COLO829 (cell line): ENCODE results near the gene KCNAB2.

Experiments
- DNase-seq: peaks from one replicate; pipeline ENCODE4 v3.0.0; 2012; ENCODE audit warnings: low spot score

Gene KCNAB2

DNA sequence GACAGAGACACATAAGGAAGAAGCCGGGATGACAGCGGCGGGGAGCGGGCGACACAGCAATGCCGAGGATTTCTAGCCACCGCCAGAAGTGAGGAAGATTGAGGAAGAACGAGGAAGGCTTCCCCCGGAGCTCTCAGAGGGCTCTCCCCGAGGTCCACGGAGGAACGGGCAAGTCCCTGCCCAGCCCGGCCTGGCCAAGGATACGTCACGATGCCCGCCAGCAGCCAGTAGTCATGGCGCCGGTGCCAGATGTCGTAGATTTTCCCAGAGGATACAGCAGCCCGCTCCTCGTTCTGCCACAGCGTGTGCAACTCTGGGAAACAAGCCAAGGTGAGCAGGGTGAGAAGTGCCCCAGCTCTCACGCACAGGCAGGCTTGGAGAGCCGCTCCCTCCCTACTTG is 65.9 kb downstream of the KCNAB2 start:
- DNase-seq: no peak

DNA sequence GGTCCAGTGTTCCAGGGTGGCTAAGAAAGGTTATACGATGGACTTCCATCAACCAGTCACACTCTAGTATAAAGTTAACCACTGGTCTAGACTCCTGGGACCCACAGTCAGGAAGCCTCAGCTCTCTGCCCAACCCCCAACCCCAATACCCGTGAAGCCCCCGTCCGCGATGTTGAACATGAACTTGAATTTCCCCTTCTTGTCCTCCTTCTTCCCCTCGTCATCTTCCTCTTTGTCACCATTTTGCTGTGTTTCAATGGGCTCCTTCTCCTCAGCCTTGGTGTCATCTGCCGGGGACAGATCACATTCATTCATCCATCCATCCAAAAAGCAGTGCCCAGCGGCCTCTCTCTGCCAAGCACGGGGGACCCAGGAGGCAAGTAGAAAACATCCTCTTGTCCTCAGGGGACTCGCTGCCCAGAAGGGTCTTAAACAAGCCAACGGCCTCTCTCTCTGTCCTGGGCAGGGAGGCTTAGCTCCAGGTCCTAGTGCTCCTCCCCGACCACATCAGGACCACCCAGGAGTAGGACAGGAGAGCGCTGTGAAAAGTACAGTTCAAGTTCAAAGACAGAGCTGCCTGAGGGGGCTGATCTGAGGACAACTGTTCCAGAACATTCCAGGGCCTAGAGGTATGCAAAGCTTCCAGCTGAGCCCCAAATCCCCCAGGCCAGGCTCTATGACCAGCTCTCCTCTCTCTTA is 66.5 kb downstream of the KCNAB2 start:
- no peak for DNase-seq

DNA sequence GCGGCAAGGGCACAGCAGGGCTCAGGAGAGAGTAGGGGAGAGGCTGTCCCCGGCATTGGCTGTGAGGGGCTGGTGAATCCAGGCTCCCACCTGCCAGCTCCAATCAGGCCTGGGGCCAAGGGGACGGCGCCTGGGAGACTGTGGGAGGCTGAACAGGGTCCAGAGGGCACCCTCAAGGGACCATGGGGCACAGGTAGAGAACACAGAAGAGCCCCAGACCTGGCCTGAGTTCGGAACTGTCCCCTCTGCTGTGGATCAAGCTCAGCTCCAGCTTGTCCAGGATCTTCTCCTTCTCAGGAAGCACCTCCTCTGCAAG is 67.0 kb downstream of the KCNAB2 start:
- DNase-seq: no peak

DNA sequence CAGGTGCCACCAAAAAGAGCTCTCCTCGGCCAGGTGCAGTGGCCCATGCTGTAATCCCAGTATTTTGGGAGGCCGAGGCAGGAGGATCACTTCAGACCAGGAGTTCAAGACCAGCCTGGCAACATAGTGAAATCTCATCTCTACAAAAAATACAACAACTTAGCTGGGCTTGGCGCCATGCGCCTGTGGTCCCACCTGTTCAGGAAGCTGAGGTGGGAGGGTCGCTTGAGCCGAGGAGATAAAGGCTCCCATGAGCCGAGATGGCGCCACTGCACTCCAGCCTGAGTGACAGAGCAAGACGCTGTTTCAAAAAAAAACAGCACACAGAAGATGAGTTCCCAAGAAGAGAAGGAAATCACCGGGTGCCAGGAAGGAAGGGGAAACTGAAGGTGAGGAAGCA is 67.4 kb downstream of the KCNAB2 start:
- no peak for DNase-seq

DNA sequence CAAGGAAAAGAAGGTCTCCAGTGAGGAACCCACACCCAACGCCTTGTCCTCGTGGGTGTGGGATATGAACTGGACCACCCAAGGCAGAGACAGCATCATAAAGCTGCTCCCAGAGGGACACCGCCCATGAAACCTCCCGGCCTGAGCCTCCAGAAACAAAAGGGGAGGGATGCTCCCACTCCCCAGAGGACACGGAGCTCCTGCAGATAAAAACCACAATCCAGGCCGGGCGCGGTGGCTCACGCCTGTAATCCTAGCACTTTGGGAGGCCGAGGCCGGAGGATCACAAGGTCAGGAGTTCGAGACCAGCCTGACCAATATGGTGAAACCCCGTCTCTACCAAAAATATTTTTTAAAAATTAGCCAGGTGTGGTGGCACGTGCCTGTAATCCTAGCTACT is 68.1 kb downstream of the KCNAB2 start:
- DNase-seq: no peak

DNA sequence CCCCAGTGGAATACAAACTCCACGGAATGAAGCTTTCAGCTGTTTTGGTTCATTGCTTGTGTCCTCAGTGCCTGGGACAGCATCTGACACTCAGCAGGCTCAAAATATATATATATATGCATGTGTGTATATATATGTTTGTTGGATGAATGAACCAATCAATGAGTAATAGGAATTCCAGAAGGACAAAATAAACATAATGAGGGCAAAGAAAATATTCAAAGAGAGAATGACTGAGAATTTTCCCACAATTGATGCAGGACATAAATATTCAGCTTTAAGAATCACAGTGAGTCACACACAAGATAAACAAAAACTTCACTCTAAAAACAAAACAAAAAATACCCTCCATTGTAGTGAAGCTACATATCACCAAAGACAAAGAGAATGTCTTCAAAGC is 70.4 kb downstream of the KCNAB2 start:
- no peak for DNase-seq

DNA sequence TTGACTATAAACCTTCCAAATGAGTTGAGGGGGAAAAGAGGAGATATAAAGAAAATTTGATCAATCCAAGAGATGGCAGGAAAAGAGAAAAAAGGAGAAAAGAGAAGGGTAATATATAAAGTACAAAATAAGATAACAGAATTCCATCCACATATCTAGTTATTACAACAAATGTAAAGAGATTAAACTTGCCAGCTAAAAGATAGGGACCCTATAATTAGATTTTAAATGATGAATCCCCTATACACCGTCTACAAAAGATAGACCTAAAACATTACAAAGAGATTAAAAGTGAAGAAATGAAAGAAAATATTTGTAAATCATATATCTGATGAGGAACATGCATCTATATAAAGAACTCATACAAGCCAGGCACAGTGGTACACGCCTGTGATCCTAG is 71.4 kb downstream of the KCNAB2 start:
- DNase-seq: no peak

DNA sequence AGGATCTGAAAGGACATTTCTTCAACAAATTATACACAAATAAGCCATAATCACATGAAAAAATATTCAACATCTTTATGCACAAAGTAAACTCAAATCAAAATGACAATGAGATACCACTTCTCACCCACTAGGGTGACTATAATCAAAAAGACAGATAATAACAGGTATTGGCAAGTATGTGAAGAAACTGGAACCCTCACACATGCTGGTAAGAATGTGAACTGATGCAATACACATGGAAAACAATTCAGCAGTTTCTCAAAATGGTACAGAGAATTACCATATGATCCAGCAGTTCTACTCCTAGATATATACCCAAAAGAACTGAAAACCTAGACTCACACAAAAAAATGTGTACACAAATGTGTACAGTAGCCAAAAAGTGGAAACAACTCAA is 71.9 kb downstream of the KCNAB2 start:
- DNase-seq: no peak

DNA sequence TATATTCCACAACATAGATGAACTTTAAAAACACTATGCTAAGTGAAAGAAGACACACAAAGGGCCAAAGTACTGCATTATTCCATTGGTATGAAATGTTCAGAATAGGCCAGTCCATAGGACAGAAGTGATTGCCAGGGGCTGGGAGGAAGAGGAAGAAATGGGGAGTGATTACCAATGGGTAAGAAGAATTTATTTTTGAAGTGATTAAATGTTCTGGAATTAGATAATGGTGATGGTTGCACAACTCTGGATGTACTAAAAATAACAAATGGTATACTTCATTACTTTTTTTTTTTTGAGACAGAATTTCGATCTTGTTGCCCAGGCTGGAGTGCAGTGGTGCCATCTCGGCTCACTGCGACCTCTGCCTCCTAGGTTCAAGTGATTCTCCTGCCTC is 72.7 kb downstream of the KCNAB2 start:
- DNase-seq: no peak

DNA sequence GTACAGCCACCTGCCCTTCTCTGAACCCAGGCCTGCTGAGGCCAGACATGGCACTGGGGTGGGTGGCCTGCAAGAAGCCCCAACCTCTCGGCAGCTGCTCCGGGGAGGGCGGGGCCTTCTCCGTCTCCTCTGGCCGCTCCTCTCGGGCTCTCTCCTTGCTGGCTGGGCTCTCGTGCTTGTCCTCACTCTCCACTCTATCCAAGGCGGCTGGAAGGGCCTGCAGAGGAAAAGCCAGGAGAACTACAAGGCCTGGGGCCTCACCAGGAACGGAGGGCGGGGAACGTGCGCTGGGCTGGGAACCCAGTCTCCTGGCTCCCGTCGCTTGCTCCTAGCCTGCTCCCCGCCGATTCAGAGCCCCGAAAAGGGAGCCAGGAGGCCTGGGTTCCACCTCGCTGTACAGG is 75.3 kb downstream of the KCNAB2 start:
- no peak for DNase-seq

DNA sequence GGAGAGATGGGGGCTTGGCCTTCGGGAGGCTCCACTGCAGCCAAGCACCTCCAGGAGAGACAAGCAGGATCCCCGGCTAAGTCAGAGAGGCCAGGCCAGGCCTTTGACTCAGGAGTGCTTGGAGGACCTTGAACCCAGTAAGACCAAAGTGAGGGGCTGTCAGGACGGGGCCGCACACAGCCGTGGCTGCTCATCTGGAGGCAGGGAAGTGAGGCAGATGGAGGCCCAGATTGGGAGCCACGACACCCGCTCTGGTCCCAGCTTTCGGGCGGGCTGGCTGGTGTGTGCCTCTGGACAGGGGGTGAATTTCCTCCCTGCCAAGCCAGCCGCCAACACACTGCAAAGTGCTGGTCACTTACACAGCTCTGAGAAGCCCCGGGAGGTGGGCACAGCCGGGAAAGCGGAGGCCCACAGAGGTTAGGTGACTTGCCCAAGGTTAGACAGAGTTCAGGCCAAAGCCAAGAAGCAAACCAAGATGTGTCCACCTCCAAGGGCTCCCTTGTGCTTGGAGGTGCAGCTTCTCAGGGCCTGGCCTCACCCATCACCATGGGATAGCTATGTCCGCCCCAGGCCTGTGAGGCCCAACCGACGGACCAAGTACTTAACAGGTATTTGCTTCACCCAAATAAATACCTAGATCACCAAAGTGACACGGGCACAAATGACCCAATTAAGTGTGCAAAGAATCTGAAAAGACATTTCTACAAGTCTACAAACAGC is 76.1 kb downstream of the KCNAB2 start:
- no peak for DNase-seq

DNA sequence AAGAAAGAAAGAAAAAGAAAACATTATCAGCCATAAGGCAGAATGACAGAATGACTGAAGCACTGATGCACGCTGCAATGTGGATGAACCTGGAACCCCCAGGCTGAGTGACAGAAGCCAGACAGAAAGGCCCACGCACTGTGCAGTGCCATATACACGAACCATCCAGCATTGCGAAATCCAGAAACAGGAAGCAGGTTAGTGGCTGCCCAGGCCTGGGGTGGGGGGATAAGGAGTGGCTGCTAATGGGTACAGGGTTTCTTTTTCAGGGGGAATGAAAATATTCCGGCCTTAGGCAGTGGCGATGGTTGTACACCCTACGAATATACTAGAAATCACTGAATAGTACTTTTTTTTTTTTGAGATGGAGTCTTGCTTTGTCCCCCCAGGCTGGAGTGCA is 77.4 kb downstream of the KCNAB2 start:
- DNase-seq: no peak

DNA sequence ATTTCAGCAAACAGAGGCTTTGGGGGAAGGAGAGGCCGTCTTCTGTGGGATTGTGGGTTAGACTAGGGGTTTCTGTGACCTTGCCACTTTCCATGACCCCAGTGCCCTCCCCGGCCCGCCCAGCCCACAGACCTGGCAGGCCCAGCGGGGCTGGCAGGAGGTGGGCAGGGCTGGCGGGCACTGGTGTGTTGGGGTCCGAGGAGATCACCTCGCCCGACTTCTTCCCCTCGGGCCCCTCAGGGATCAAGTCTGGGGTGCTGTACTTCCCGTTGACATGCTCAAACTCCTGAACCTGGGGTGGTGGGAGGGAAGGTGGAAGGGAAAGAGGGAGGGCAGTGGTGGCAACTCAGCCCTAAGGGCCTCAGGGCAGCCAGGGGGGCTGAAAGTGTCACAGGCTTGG is 78.1 kb downstream of the KCNAB2 start:
- DNase-seq: no peak

DNA sequence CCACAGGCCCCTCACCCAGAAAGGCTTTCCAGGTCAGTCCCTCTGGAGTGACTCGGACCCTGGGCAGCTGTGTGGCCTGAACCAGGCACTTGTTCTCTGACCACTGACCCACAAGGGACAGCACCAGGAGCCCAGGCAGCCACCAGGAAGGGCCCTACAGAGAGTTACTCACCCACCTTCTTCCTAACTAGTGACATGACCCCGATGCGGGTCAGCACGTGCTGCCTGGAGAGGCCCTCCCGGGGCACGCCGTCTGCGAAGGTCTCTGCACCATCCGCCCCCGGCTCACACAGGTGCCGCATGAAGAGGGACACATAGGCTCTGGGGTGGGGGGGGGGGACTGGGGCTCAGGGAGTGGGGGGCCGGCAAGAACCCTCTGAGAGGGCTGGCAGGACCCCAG is 78.7 kb downstream of the KCNAB2 start:
- no peak for DNase-seq

DNA sequence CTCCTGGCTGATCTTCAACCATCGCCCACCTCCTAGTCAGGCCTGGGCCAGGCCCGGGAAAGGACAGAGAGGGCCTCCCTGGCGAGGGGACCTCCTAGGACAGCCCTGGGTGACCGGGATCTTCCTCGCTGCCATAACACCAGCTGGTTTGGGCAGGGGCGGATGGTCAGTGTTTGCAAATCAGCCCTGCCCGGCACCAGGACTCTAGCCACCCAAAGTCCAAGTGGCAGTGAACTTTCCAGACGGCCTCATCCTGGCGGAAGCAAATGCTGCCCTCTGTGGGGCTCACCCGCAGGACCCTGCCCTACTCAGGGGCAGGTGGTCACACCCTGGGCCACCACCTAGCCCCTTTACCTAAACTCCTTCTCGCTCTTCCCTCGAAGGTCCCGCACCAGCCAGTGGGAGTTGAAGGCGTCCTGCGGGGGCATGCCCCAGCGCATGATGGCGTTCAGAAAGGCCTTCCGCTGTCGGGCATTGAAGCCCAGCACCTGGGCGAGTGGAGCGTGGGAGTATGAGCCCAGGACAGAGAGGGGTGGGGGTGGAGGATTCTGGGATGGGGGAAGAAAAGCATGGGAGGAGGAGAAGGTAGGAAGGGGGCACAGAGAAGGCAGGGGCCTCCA is 79.2 kb downstream of the KCNAB2 start:
- no peak for DNase-seq

DNA sequence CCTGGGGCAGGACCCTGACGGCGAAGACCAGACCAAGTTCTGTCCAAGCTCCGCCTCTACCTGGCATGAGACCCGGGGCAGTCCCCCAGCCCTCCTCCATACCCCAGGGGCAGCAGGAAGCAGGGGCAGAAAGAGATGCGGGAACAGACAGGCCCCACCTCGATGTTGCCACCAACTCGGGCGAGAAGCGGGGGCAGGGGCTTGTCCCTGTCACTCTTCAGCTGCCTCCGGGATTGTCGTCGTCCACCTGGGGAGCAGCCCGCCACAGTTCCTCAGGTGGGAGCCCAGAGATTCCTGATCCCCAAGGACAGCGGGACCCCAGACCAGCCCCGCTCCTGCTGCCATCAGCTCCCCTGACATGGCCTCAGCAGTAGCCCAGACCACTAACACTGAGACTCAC is 79.7 kb downstream of the KCNAB2 start:
- no peak for DNase-seq

DNA sequence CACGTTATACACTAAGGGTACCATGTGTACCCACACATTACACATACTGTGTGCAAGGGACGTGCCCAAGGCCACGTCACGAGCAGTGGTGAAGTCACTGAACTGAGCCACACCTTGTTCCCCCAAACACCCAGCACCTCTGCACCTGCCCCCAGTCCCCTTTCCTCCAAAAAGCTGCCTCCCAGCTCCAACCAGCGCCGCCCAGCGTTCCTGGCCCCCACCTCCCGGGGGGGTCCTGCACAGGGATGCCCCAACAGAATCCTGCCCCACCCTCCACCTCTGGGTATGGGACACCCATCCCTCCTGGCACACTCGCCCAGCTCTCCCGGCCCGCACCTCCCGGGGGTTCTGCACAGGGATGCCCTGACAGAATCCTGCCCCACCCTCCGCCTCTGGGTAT is 80.3 kb downstream of the KCNAB2 start:
- DNase-seq: no peak

DNA sequence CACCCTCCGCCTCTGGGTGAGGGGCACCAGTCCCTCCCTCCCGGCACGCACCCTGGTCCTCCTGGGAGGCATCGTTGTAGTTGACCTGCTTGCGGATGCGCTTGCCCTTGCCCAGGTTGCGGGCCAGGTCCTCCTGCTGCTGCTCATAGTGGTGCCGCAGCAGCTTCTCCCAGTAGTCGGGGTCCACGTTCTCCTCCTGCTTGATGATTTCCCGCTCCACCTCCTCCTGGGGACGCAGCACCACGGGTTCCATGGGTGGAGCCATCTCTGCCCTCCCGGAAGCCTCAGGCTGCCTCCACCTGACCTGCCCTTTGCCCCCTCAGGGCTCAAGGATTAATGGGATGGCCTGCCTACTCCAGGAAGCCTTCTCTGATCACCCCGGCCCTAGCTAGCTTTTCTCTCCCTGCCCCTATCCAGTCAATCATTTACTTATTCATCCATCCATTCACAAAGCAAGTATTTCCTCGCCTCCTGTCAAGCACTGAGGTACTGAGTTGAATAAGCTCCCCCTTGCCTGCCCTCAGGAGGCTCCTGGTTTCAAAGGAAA is 80.9 kb downstream of the KCNAB2 start:
- DNase-seq: no peak

DNA sequence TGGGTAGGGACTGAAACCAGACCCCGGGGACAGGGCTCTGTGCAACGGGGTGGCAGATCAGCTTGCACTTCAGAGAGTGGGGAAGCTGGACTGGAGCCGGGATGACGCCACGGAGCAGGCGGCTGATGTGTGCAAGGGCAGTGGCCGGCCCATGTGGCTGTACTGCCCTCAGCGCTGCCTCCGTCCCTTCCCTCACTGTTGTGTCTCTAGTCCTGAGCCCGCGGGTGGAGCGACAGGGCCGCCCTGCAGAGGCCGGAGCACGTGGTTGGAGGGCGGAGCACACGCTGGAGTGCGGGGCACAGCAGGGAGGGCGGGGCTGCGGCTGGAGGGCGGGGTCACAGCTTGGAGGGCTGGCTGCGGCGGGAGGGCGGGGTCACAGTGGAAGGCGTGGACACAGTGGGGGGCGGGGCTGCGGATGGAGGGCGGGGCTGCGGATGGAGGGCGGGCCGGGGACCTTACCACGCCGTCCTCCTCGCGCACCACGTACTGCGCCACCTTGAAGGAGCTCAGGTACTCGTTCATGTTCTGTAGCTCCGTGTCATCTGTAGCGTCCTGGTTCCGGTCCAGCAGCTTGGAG is 82.0 kb downstream of the KCNAB2 start:
- DNase-seq: peak; percentile 95

DNA sequence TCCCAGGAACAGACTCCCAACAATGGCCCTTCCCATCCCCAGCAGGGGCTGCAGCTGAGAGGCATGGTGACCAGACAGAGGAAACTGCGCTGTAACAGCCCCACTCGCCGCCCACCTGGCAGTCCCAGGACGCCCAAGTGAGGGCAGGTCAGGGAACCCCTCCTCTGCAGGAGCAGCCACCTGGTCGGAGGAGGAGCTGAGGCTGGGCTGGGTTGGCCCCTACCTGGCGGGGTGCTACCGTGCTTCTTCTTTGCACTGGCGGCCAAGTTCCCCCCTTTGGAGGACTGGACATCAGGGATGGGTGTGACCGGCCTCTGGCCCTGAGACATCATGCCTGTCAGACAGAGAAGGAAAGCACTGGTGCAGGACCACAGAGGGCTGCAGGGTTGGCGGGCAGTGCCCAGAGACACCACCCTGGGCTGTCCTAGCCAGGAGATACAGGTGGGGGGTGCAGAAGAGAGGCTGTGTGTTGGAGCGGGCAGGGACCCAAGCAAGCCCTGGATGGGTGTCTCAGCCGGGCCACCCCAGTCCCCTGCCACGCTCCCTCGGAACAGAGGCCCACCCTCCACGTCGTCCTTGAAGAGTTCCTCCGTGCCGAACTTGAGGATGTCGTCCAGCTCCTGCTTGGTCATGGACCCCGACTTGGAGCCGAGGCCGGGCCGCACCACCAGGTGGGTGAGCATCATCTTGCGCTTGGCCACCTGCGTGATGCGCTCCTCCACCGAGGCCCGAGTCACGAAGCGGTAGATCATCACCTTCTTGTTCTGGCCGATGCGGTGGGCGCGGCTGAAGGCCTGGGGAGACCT is 82.8 kb downstream of the KCNAB2 start:
- no peak for DNase-seq

DNA sequence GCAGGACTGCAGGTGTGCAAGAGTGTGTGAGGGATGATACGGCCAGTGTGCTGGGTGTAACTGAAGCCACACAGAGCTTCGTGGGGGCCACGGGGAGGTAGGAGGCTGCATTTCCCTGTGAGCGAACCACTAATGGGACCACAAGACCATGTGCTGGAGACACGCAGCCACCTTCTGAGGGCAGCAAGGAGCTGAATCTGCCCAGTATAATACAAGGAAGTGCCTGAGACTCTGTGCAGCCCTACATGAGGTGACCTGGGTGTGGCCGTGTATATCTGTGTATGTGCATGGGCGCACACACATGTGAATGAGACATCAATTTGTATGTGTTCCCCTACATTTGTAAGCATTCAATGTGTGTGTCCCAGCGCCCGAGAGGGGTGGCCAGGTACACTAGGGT is 83.6 kb downstream of the KCNAB2 start:
- no peak for DNase-seq

DNA sequence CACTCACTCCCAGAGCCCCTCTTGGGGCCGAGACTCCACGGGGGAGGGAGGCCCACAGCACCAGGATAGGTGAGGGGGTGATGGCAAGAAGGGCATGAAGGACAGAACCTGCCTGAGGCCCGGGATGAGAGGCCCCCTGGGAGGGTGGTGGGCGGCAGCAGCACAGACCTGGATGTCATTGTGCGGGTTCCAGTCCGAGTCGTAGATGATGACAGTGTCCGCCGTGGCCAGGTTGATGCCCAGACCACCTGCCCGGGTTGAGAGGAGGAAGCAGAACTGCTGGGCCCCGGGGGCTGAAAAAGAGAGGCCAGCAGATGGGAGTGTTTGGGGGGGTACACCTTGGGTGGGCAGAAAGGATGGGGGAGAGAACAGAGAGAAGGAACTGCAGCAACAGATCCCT is 84.3 kb downstream of the KCNAB2 start:
- DNase-seq: no peak
